ENCODE results near the gene IL1F10.

IL1F10 gene

DNA sequence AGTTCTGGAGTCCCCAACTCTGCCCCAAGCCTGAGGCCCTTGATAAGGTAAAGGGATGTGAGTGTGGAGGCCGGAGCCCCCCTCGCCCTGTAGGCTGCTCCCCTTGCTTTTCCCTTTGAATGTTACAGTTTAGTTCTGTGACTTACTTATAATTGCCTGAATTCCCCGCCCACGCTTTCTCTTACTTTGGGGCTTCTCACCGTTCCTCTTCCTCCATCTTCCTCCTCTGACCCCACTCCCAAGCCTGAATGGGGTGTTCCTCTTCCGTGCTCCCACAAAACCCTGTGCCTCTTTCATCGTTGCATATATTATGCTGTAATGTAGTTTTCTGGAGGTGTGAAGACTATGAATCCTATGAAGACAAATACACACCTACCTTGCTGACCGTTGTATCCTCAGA lies 44.7 kb downstream of the IL1F10 start:
- Mint-ChIP-seq H3K27me3 (ENCODE audit: low read depth, poor library complexity) (peaks cover 20% of the 10 kb centered on the region), H3K4me3 (no peak overlapping the region), H3K27ac (no peak overlapping the region), H3K9me3 (no peaks in the 10 kb centered on the region), H3K4me1 (no peaks in the 10 kb centered on the region), H3K36me3 (ENCODE audit: low read depth) (no peaks in the 10 kb centered on the region)
- no peak for DNase-seq
- TF ChIP-seq, protein P1, sequence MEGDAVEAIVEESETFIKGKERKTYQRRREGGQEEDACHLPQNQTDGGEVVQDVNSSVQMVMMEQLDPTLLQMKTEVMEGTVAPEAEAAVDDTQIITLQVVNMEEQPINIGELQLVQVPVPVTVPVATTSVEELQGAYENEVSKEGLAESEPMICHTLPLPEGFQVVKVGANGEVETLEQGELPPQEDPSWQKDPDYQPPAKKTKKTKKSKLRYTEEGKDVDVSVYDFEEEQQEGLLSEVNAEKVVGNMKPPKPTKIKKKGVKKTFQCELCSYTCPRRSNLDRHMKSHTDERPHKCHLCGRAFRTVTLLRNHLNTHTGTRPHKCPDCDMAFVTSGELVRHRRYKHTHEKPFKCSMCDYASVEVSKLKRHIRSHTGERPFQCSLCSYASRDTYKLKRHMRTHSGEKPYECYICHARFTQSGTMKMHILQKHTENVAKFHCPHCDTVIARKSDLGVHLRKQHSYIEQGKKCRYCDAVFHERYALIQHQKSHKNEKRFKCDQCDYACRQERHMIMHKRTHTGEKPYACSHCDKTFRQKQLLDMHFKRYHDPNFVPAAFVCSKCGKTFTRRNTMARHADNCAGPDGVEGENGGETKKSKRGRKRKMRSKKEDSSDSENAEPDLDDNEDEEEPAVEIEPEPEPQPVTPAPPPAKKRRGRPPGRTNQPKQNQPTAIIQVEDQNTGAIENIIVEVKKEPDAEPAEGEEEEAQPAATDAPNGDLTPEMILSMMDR (IDR thresholded peaks at IDR 0.05), result no peak

DNA sequence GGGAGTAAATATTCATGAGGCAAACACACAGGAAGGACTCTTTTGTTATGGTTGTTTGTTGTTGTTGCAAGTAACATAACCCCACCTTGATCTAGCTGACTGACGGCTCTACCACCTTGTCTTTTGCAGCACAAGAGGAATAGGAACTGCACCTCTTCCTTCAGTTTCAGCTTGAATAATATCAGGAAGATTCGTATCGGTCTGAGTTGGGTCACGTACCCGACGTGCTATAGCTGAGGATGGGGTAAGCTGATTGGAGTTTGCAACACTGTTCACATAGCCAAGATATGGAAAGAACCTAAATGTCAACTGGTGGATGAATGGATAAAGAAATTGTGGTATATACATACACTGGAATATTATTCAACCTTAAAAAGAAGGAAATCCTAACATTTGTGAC lies 45.1 kb downstream of the IL1F10 start:
- Mint-ChIP-seq H3K27ac (no peak overlapping the region), H3K36me3 (ENCODE audit: low read depth) (no peaks in the 10 kb centered on the region), H3K4me1 (no peaks in the 10 kb centered on the region), H3K9me3 (no peaks in the 10 kb centered on the region), H3K4me3 (no peak overlapping the region), H3K27me3 (ENCODE audit: low read depth, poor library complexity) (peaks cover 15% of the 10 kb centered on the region)
- TF ChIP-seq, protein P1 (IDR thresholded peaks at IDR 0.05), result no peak
- DNase-seq, result no peak

DNA sequence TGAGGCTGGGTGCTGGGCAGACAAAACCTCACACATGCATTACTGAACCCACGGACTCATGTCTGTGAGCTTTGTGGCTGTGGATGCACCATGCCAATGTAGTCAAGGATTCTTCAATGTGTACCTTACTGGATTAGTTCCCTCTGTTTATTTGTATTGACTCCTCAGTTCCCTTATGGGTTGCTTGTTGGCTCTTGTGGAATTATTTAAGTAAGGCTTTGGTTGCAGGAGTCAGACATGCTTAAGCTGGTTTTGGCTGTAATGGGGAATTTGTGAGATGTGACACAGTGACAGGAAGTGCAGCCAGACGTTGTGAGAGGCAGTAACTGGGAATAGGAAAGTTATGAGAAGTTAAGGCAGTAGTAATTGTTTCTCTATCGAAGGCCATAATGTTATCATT lies 46.0 kb downstream of the IL1F10 start:
- Mint-ChIP-seq H3K9me3 (no peaks in the 10 kb centered on the region), H3K27me3 (ENCODE audit: low read depth, poor library complexity) (peaks cover 9% of the 10 kb centered on the region), H3K27ac (no peak overlapping the region), H3K4me1 (no peaks in the 10 kb centered on the region), H3K36me3 (ENCODE audit: low read depth) (no peaks in the 10 kb centered on the region), H3K4me3 (no peak overlapping the region)
- DNase-seq, result no peak
- TF ChIP-seq, protein P1 (IDR thresholded peaks at IDR 0.05), result no peak

DNA sequence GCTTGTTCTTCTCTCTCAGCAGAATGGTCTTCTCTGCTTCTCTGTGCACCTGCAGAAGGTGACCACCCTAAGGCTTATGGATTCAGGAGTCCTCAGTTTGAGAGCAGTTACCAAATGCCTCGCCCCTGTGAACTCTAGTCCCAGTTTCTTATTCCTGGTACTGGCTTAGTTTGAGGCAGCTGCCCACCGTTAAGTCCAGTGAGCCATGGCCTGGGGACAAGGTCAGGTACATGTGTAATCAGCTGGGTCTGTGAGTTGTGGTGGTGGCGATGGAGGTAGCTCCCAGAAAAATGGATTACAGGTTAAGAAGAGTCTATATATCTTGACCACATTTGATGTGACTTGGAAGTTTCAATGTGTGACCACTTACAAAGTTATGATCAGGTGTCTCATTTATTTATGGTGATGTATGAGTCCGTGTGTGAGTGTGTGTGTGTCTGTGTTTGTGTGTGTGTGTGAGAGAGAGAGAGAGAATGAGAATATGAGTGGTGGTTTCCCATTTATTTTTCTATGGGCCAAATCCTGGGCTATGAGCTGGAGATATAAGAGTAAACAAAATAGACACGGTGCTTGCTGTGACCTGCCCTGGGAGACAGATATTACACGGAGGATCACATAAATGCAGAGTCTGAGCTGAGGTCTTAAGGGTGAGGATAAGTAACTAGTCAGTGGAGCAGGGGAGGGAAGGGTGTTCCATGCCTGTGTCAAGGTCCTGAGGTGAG lies 46.6 kb downstream of the IL1F10 start:
- TF ChIP-seq, protein P1 (IDR thresholded peaks at IDR 0.05), result no peak
- Mint-ChIP-seq H3K36me3 (ENCODE audit: low read depth) (no peaks in the 10 kb centered on the region), H3K27ac (no peak overlapping the region), H3K4me3 (no peak overlapping the region), H3K27me3 (ENCODE audit: low read depth, poor library complexity) (peaks cover 9% of the 10 kb centered on the region), H3K4me1 (no peaks in the 10 kb centered on the region), H3K9me3 (no peaks in the 10 kb centered on the region)
- DNase-seq, result no peak

DNA sequence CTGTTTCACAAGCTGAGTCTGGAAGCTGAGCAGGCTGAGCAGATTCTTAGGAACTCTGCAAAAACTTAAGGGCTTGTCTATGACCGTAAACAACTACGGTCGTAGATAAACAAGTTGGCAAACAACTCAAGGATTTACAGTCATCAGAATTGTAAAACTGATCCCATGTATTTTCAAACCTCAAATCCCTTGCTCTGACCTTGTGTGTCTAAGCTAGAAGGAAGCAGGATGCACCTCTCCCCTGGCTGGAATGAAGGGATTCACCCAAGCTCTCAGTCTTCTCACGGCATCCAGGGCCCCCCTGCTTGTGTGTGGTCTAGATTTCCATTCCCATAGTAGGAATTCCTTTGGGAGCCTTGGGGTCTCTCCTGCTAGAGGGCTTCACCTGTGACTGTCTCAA lies 47.2 kb downstream of the IL1F10 start:
- Mint-ChIP-seq H3K4me3 (no peak overlapping the region), H3K9me3 (no peaks in the 10 kb centered on the region), H3K27ac (no peak overlapping the region), H3K36me3 (ENCODE audit: low read depth) (no peaks in the 10 kb centered on the region), H3K4me1 (no peaks in the 10 kb centered on the region), H3K27me3 (ENCODE audit: low read depth, poor library complexity) (peaks cover 10% of the 10 kb centered on the region)
- TF ChIP-seq, protein P1 (IDR thresholded peaks at IDR 0.05), result no peak
- no peak for DNase-seq

Measured in nephron progenitor cell (in vitro differentiated cells).